ENCODE results near the gene TAS2R42.

- no peak for TF ChIP-seq EP300 (IDR thresholded peaks at IDR 0.05)
- no peak for TF ChIP-seq CTCF (IDR thresholded peaks at IDR 0.05)
Observed at GRCh38 chr12:11202811-11203210, 16.1 kb upstream of the TAS2R42 start.
